ENCODE results near the gene STMN1.

DNA sequence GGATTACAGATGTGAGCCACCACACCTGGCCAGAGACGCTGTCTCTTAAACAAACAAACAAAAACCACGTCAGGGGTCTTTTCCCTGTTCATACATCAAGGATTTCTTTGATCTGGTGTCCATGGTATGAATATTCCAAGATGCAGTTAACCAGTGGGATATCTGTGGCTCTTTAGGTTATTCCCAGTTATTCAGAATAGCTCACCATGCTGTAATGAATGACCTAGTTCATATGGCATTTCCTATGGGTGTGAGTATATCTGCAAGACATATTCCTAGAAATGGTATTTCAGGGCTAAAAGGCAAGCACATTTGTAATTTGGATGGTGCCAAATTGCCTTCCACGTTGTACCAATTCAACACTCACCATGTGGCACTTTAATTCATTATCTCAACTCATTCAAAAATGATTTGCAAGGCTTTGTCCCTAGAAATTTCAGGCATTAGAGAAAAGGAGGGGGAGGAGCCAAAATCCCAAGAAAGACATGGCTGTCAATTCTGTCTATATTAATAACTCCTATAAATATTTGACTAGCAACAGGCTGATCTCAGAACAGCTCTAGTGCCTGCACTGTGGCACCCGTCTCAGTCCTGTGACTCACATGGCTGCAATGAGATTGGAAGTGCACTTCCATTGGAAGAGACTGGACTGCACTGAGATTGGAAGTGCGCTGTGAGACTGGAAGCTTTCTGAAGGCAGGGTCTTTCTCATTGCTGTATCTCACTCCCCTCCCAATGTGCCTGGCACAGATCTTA lies 6.0 kb upstream of the STMN1 start:
- TF ChIP-seq POLR2A (IDR thresholded peaks at IDR 0.05; ENCODE audit: low read depth, low read length) (no peak), POLR2AphosphoS5 (IDR thresholded peaks at IDR 0.05; ENCODE audit: low read depth, low read length) (no peak), TAF1 (IDR thresholded peaks at IDR 0.05; ENCODE audit: borderline replicate concordance, low read depth, low read length) (no peak)

Measured in GM12892 (cell line).